WTC11 (cell line): ENCODE measurements around the gene ZNF804A. TPM values are rescaled to one million over a fixed set of nuclear protein-coding genes. Genes with fewer than 3 reads are reported as not detected.

Experiments
- ATAC-seq: fragments of 200-7000 bp; cut with Tn5 transposase; 2 replicates; pipeline ENCODE4 v1.10.0; 2021; ENCODE audit warnings: mild to moderate bottlenecking, moderate library complexity
- CTCF ChIA-PET: fragments of 300-600 bp; sonication (Branson Sonifier 250); formaldehyde crosslinking; loops from one replicate; lab custom pipeline; 2021; ENCODE audit warnings: antibody characterized with exemption; lab: Charles Lee
- POLR2A ChIA-PET: fragments of 350-600 bp; sonication (Branson Sonifier 250); formaldehyde crosslinking; loops from one replicate; lab custom pipeline; 2021; ENCODE audit warnings: antibody characterized with exemption; lab: Charles Lee
- DNase-seq: peaks from one replicate; pipeline ENCODE4 v3.0.0; 2021; ENCODE audit warnings: low spot score
- H3K27ac Mint-ChIP-seq: 2 replicates; pipeline ENCODE4 v1.8.0; 2021; ENCODE audit warnings: mixed read lengths
- H3K27me3 Mint-ChIP-seq: 2 replicates; pipeline ENCODE4 v1.8.0; 2021; ENCODE audit warnings: low read depth, mild to moderate bottlenecking, moderate library complexity, mixed read lengths
- H3K36me3 Mint-ChIP-seq: 2 replicates; pipeline ENCODE4 v1.8.0; 2021; ENCODE audit warnings: mixed read lengths
- H3K4me1 Mint-ChIP-seq: 2 replicates; pipeline ENCODE4 v1.8.0; 2022; ENCODE audit warnings: mixed read lengths
- H3K4me3 Mint-ChIP-seq: 2 replicates; pipeline ENCODE4 v1.8.0; 2021; ENCODE audit warnings: mild to moderate bottlenecking, moderate library complexity, mixed read lengths
- H3K9me3 Mint-ChIP-seq: 2 replicates; pipeline ENCODE4 v1.8.0; 2021; ENCODE audit warnings: mixed read lengths
- CBFB ChIP-seq: sonication (generic); formaldehyde crosslinking; IDR thresholded peaks from 2 replicates; pipeline ENCODE4 v1.8.1; 2022; ENCODE audit warnings: mild to moderate bottlenecking, low read depth, missing genetic modification reagents
- E2F1 ChIP-seq: sonication (generic); formaldehyde crosslinking; IDR thresholded peaks from 2 replicates; pipeline ENCODE4 v1.8.0; 2022; ENCODE audit warnings: mild to moderate bottlenecking, missing genetic modification reagents
- FOXK1 ChIP-seq: sonication (generic); formaldehyde crosslinking; IDR thresholded peaks from 2 replicates; pipeline ENCODE4 v1.8.0; 2022; ENCODE audit warnings: mild to moderate bottlenecking, moderate library complexity, missing genetic modification reagents
- FOXP4 ChIP-seq: sonication (generic); formaldehyde crosslinking; IDR thresholded peaks from 2 replicates; pipeline ENCODE4 v1.8.0; 2022; ENCODE audit warnings: mild to moderate bottlenecking, missing genetic modification reagents
- GABPB1 ChIP-seq: sonication (generic); formaldehyde crosslinking; IDR thresholded peaks from 2 replicates; pipeline ENCODE4 v1.8.1; 2023; ENCODE audit warnings: mild to moderate bottlenecking, missing genetic modification reagents
- HMGA2 ChIP-seq: fragments of 250-450 bp; sonication (Bioruptor Pico); IDR thresholded peaks from 2 replicates; pipeline ENCODE4 v1.4.0; 2021; ENCODE audit warnings: mild to moderate bottlenecking, moderate library complexity
- IRF1 ChIP-seq: sonication (generic); formaldehyde crosslinking; IDR thresholded peaks from 2 replicates; pipeline ENCODE4 v1.8.0; 2023; ENCODE audit warnings: missing genetic modification reagents
- JUN ChIP-seq: sonication (generic); formaldehyde crosslinking; IDR thresholded peaks from 2 replicates; pipeline ENCODE4 v1.8.0; 2023; ENCODE audit warnings: mild to moderate bottlenecking, missing genetic modification reagents
- MXD4 ChIP-seq: fragments of 250-450 bp; sonication (Bioruptor Pico); IDR thresholded peaks from 2 replicates; pipeline ENCODE4 v1.8.0; 2021; ENCODE audit warnings: mild to moderate bottlenecking, moderate library complexity, borderline replicate concordance
- MYBL2 ChIP-seq: sonication (generic); formaldehyde crosslinking; IDR thresholded peaks from 2 replicates; pipeline ENCODE4 v1.8.1; 2023; ENCODE audit warnings: mild to moderate bottlenecking, moderate library complexity, missing genetic modification reagents
- NFATC4 ChIP-seq: fragments of 250-450 bp; sonication (Bioruptor Pico); IDR thresholded peaks from 2 replicates; pipeline ENCODE4 v1.9.0; 2021; ENCODE audit warnings: mild to moderate bottlenecking
- NR1H2 ChIP-seq: sonication (generic); formaldehyde crosslinking; IDR thresholded peaks from 2 replicates; pipeline ENCODE4 v1.9.0; 2021; ENCODE audit warnings: mild to moderate bottlenecking, moderate library complexity, missing genetic modification reagents
- PRDM15 ChIP-seq: sonication (generic); formaldehyde crosslinking; IDR thresholded peaks from 2 replicates; pipeline ENCODE4 v1.8.0; 2022; ENCODE audit warnings: missing genetic modification reagents
- PRRX2 ChIP-seq: fragments of 250-450 bp; sonication (Bioruptor Pico); IDR thresholded peaks from 2 replicates; pipeline ENCODE4 v1.8.0; 2021; ENCODE audit warnings: mild to moderate bottlenecking
- RORB ChIP-seq: fragments of 250-450 bp; sonication (Bioruptor Pico); IDR thresholded peaks from 2 replicates; pipeline ENCODE4 v1.9.0; 2021; ENCODE audit warnings: mild to moderate bottlenecking
- SP1 ChIP-seq: sonication (generic); formaldehyde crosslinking; conservative IDR thresholded peaks from 2 replicates; pipeline ENCODE4 v1.8.1; 2022; ENCODE audit warnings: missing genetic modification reagents
- TEAD1 ChIP-seq: sonication (generic); formaldehyde crosslinking; IDR thresholded peaks from 2 replicates; pipeline ENCODE4 v1.8.0; 2022; ENCODE audit warnings: mild to moderate bottlenecking, missing genetic modification reagents
- TEAD4 ChIP-seq: sonication (generic); formaldehyde crosslinking; IDR thresholded peaks from 2 replicates; pipeline ENCODE4 v1.8.0; 2022; ENCODE audit warnings: mild to moderate bottlenecking, missing genetic modification reagents
- TP53 ChIP-seq: sonication (generic); formaldehyde crosslinking; IDR thresholded peaks from 2 replicates; pipeline ENCODE4 v1.8.1; 2023; ENCODE audit warnings: mild to moderate bottlenecking, missing genetic modification reagents
- ZNF219 ChIP-seq: sonication (generic); formaldehyde crosslinking; IDR thresholded peaks from 2 replicates; pipeline ENCODE4 v1.8.0; 2023; ENCODE audit warnings: missing genetic modification reagents, mild to moderate bottlenecking, borderline replicate concordance
- total RNA-seq: library from RNA; stranded (reverse); gene quantifications from 3 replicates; pipeline ENCODE4 v1.2.3, GENCODE V29; 2021
- TF ChIP-seq, protein P1 (sequence below): sonication (generic); formaldehyde crosslinking; IDR thresholded peaks from 2 replicates; pipeline ENCODE4 v1.8.1; 2022; ENCODE audit warnings: mild to moderate bottlenecking, moderate library complexity, missing genetic modification reagents
- TF ChIP-seq, protein P2 (sequence below): sonication (generic); formaldehyde crosslinking; conservative IDR thresholded peaks from 2 replicates; pipeline ENCODE4 v1.8.1; 2022; ENCODE audit warnings: mild to moderate bottlenecking, missing genetic modification reagents

Gene ZNF804A
- total RNA-seq, 1 experiment from 2014 or later = not detected

GRCh38 chr2:184633726-184634125, 35.4 kb downstream of the ZNF804A start:
- no peak for ATAC-seq
- no peak for TF ChIP-seq IRF1 (CRISPR knock-in tag)
- no peak for TF ChIP-seq FOXK1 (CRISPR knock-in tag)
- TF ChIP-seq ZNF219 (CRISPR knock-in tag) = no peak
- no peak for TF ChIP-seq TEAD1 (CRISPR knock-in tag)
- no peak for TF ChIP-seq NR1H2 (CRISPR knock-in tag)
- TF ChIP-seq SP1 = no peak
- TF ChIP-seq, protein P1, sequence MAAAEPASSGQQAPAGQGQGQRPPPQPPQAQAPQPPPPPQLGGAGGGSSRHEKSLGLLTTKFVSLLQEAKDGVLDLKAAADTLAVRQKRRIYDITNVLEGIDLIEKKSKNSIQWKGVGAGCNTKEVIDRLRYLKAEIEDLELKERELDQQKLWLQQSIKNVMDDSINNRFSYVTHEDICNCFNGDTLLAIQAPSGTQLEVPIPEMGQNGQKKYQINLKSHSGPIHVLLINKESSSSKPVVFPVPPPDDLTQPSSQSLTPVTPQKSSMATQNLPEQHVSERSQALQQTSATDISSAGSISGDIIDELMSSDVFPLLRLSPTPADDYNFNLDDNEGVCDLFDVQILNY (CRISPR knock-in tag) = no peak
- no peak for TF ChIP-seq FOXP4 (CRISPR knock-in tag)
- TF ChIP-seq CBFB (CRISPR knock-in tag) = no peak
- TF ChIP-seq NFATC4 (CRISPR knock-in tag) = no peak
- TF ChIP-seq MXD4 (CRISPR knock-in tag) = no peak
- TF ChIP-seq JUN (CRISPR knock-in tag) = no peak
- no peak for TF ChIP-seq HMGA2
- no peak for TF ChIP-seq TP53 (CRISPR knock-in tag)
- TF ChIP-seq MYBL2 (CRISPR knock-in tag) = no peak
- TF ChIP-seq E2F1 (CRISPR knock-in tag) = no peak
- no peak for TF ChIP-seq PRRX2 (CRISPR knock-in tag)
- TF ChIP-seq PRDM15 (CRISPR knock-in tag) = no peak
- TF ChIP-seq, protein P2, sequence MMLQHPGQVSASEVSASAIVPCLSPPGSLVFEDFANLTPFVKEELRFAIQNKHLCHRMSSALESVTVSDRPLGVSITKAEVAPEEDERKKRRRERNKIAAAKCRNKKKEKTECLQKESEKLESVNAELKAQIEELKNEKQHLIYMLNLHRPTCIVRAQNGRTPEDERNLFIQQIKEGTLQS (CRISPR knock-in tag) = no peak
- TF ChIP-seq, all 79 proteins: peak for 0
- H3K27me3 Mint-ChIP-seq = no peaks in the 10 kb centered on the region
- H3K27ac Mint-ChIP-seq = no peak overlapping the region
- ChIA-PET POLR2A (no interaction called here), CTCF (no interaction called here)
- no peaks in the 10 kb centered on the region for H3K9me3 Mint-ChIP-seq
- H3K4me3 Mint-ChIP-seq = no peak overlapping the region
- no peak for DNase-seq
- H3K36me3 Mint-ChIP-seq = no peaks in the 10 kb centered on the region
- no peaks in the 10 kb centered on the region for H3K4me1 Mint-ChIP-seq

DNA sequence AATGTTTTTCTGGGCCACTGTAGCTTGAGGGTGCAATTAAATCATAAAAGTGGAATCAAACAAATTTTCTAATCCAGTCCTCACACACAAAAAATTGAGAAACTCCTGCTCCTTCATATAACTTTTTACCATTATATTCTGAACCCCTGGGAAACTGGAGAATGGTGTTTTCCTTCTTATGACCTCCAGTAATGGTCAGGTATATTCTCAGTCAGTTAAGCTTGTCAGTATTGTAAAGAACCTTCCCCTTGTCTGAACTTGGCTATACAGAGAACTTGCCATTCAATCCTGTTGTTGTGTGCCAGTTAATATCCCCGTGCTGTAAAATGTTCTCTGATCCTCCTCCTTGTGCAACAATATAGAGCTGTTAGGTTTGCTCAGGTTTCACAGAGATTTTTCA, 39.5 kb downstream of the ZNF804A start:
- Mint-ChIP-seq H3K4me3 (no peak overlapping the region), H3K27me3 (no peaks in the 10 kb centered on the region)
- no peak for DNase-seq
- POLR2A ChIA-PET = no interaction called here
- TF ChIP-seq RORB (no peak), TEAD4 (no peak), GABPB1 (CRISPR knock-in tag) (no peak), HMGA2 (no peak)
- TF ChIP-seq, all 79 proteins: peak for 0
- Mint-ChIP-seq H3K27ac (no peak overlapping the region), H3K36me3 (no peaks in the 10 kb centered on the region), H3K9me3 (no peaks in the 10 kb centered on the region), H3K4me1 (no peaks in the 10 kb centered on the region)
- CTCF ChIA-PET = no interaction called here
- no peak for ATAC-seq
